CD4-positive, alpha-beta T cell treated with Interleukin-21 for 1 hour (primary cell): ENCODE measurements around the gene POU2F3.
"Not testable (repeated sequence)": the region's sequence is repeated elsewhere in the genome, so short reads cannot be mapped to it uniquely, and the experiment has no call there.

Source experiments
- DNase-seq: peaks from one replicate; pipeline ENCODE4 v3.0.0-alpha.2; 2020

Gene POU2F3

DNA sequence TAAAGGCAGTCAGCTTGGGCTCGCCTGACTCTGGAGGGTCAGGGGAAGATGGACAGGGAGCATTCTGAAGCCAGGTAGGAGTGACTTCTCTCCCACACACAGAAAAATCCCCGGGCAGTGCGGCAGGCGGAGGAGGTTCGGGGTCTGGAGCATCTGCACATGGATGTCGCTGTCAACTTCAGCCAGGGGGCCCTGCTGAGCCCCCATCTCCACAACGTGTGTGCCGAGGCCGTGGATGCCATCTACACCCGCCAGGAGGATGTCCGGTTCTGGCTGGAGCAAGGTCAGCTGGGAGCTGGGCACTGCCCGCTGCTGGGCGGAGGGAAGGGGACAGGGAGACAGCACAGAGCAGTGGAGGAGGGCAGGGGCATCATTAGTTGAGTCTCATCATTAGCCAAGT is 13.2 kb upstream of the POU2F3 start:
- no peak for DNase-seq

DNA sequence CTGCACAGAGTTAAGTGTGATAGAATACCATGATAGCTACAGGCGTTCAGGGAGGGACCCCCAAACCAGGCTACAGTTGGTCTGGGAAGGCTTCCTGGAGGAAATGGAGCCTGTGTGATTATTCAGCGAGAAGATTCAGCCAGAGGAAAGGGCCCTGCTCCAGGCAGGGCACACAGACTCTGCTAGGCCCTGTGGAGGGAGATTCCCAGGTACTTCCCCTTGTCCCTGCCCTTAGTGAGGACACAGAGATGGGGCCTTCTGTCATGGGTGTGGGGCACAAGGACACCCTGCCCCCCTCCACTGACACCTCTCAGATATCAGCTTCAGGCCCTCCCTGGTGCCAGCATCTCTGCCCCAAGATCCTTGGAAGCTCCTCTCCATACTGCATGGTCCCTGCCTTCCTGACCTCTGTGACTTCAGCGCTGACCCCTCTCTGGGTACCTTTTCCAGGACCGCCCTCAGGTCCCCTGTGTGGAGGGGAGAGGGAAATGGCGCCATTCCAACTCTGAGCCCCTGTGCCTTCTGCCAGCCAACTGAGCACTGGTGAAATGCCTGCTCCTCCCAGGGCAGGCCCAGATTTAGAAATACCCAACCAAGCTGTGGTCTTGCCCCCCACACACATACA is 12.6 kb upstream of the POU2F3 start:
- no peak for DNase-seq

DNA sequence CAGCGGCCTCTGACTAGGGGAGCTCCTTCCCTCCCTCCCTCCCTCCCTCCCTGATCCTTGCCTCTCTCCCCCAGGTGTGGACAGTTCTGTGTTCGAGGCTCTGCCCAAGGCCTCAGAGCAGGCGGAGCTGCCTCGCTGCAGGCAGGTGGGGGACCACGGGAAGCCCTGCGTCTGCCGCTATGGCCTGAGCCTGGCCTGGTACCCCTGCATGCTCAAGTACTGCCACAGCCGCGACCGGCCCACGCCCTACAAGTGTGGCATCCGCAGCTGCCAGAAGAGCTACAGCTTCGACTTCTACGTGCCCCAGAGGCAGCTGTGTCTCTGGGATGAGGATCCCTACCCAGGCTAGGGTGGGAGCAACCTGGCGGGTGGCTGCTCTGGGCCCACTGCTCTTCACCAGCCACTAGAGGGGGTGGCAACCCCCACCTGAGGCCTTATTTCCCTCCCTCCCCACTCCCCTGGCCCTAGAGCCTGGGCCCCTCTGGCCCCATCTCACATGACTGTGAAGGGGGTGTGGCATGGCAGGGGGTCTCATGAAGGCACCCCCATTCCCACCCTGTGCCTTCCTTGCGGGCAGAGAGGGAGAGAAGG is 11.1 kb upstream of the POU2F3 start:
- DNase-seq: no peak

DNA sequence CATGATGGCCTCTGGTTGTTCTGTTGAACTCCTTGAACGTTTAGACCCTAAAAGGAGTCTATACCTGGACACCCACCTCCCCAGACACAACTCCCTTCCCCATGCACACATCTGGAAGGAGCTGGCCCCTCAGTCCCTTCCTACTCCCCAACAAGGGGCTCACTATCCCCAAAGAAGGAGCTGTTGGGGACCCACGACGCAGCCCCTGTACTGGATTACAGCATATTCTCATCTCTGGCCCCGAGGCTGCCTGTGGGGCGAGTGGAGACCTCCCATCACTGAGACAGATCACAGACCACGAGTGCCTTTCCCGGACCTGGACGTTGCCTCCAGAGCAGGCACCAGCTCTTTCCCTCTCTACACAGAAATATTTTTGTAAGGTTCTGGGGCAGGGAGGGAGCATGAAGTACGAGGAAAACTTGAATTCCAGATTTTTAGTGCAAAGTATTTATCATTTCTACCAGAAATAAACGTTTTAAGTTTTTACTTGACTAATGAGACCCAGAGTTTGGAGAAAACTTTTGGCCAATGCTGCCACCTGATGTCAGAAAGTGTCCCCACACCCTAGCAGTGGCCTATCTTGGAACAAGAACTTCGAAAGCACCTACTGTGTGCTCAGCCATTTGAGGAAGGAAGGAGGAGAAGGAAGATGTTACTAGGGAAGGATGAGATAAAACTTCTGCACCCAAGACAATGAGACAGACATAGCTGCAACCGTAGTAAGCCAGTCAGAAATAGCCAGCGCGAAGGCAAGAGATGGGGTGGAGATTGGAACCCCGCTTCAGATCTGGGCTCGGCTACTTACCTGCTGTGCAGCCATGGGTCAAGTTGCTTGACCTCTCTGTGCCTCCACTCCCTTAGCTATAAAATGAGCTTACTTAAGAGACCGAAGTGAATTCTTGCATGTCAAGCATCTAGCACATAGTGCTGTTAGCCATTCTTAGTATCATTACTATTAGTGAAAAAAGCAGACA is 10.2 kb upstream of the POU2F3 start:
- DNase-seq: peak; percentile 7

DNA sequence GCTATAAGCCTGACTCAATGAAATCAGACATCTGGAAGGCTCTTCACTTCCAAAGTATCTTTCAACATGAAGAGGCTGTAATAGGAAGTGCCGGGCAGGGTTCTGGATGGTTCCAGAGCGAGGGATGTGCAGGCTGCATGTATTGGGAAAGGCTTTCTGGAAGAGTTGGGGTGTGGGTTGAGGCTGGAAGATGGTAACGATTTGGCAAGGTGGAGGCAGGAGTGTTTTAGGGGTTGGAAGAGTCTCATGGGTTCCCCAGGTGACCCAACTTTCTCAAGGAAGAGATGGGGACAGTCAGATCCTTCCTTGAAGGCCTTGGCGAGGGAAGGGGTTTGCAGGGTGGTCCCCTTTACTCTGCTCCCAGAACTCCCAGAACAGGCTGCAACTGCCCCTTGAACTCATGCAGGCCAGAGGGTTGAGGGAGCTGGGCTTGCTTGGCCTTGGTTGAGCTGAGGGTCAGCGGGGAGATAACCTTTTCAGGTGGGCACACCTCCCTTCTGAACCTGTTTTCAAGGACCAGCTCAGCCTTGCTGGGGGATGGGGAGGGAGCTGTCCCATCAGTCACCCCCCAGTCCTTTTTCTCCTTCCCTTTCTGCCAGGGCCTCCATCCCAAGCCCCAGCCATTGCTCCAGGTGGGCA is 9.4 kb upstream of the POU2F3 start:
- no peak for DNase-seq

DNA sequence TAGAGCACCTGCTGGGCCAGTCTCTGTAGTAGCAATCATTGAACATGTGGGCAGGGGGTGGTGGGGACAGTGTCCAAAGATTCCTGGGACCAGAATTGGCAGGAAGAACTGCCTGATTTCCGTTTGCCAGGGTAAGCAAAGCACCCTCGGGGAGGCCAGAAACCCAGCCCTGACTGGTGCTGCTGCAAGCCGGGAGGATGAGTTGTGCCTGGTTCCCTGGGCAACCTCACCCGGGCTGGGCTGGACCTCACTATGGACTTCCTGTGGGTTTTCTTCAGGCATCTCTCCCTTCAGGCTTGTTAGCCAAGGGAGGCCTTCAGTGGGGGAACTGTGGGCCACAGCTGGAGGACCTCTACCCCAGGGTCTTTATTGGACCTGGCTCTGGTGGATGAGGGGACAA is 8.0 kb upstream of the POU2F3 start:
- DNase-seq: no peak

DNA sequence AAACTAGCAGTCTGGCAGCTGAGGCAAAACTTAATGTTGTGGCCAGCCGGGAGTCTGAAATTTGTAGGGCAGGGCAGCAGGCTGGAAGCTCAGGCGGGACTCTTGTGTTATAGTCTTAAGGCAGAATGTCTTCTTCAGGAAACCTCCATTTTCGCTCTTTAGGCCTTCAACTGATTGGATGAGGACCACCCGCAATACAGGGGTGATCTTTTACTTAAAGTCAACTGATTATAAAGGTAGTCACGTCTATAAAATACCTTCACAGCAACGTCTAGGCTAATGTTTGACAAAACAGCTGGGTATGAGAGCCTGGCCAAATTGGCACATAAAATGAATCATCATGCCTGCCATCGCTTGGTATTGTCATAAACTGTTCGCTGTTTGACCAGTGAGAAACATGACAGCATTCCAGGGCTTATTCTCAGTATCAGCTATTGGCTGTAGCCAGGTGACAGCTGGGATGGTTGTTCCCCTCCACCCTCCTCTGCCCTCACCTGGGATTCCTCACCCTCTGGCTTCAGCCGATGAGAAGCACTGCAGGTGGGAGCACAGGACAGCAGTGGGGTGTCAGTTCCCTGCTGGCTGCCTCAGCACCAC is 6.6 kb upstream of the POU2F3 start:
- no peak for DNase-seq

DNA sequence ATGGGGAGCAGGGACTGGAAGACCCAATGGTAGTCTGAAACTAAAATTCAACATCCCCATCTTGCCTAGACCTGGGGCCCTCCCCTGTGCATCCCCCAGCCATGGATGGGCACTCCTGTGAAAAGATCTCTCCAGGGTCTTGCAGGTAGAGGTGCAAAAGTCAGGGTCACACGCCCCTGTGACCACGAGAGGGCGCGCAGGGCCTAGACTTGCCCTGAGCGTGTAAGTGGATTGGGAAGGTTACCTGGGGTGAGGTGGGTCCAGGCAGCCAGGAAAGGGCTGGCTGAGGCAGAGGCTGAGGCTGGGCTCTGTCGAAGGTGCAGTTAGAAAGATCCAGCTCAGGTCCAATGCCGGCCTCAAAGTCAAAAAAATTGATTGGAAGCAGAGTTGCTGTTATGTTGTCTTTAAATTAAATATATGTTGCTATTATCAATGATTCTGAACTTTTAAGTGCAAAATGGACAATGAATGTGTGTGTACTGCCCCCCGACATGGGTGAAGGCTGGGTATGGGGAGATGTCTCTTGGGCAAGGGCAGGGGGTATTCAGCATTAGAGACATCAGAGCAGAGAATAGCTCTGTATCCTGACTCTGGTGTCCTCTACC is 4.8 kb upstream of the POU2F3 start:
- DNase-seq: peak; percentile 33

DNA sequence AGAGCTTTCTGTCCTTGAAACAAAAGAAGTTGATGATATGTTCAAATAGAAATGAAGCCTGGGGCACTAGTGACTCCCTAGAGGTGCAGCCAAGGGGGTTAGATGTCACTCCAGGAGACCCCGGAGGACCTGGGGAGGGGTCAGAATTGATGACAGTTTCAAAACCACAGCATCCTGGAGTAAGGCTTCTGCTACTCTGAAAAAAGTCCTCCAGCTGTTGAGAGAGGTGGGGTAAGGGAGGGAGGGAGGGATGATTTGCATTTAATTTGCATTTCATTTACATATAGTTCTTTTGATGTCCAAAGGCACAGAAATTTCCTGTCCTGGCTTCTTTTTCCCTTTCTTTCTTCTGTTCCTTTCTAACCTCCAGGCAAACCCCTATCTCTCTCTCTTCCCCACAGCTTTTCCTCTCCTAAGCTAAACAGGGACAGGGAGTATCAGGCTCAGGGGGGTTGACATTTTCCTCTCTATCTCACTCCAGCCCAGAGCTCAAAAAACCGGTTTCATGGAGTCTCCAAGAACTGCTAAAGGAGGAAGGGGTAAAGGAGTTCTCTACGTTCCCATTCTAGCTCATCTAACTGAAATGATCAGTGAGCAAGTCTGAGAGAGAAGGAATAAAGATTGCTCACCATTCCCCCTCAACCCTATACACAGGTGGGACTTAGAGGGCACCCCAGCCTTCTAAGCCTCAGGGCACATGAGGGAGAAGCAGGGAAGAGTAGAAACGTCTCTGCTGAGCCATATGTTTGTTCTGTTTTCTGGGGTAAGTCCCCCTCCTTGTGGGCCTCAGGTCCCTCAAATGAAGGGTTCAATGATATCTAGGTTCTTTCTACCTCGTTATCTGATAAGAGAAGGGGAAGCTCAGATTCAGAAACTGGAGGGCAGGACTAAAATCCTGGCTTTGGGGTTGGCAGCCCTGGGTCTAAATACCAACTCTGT is 3.5 kb upstream of the POU2F3 start:
- no peak for DNase-seq

DNA sequence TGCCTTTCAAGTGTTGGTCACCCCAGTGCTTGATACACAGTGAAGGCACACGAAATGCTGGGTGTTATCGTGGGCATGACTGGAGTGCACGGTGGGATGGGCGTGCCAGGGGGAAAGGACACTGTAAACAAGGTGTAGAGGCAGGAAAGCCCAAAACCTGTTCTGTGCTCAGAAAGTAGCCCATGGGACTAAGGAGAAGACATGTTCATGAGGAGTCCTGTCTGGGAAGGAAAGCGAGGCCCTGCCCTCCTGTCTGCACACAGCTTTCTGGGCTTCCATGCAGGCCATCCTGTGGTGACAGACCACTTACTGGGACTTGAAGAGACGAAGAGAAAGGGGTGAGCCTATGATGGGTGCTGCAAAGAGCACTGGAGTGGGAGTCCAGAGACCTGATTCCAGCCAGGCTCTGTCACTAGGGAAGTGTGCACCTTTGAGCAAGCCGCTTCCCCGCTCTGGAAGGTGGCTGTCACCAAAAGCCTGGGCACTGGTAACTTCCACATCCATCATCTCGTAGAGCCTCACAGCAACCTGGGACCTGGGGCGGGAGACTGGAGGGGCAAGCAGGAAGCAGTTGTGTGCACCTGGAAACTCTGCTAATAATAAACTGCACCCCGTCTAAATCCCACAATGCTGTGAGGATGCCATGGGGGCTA is 846 bp upstream of the POU2F3 start:
- DNase-seq: no peak

DNA sequence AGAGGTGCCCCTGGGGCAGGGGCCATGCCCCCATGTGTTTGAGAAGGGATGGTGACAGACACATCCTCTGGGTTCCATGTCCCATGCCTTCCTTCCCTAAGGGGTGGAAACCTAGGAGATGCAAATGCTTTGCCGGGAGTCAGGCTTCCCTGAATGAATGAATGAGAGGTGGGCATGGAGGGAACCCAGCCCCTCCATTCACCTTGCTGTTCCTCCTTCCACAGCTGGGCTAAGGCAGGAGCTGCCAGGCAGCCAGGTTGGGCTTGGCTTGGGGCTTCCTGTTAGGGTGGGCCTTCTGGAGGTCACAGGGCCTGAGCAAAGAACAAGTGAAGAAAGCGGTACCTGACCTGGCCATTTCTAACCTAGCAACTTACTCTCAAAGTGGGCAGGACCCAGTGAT is 926 bp downstream of the POU2F3 start:
- no peak for DNase-seq

DNA sequence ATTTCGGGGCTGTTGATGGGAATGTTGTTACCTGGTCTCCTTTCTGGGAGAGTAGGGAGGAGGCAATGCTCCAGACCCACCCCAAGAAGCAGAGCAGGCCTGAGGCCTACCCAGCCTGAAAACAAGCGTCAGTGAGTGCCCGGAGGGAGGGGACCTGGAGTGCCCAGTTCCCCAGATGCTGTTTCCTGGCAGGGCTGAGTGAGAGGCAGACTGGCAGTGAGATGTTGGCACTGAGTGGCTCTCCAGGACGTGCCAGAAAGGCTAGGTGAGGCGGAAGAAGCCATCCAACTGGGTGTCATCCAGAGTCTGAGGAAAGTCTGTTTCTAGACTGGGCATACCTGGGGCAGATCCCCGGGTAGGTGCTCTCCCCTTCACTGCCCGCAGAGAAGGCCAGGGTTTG is 1.3 kb downstream of the POU2F3 start:
- no peak for DNase-seq

DNA sequence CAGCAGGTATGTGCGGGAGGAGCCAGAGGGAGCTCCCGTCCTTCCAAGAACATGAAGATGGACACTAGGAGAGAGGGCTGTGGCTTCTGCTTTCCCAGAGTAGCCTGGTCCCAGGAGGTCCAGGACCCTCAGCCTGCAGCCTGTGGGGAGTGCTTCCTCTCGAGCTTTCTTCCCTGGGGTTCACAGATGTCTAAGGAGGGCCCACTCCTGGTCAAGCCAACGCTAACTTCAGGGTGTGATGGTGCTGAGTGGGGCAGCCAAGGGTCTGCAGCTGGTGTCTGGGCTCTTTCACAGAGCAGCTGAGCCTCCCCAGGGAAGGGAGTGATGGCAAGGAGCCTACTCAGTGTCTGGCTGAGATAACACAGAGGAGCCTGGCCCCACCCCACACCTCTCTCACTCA is 3.3 kb downstream of the POU2F3 start:
- DNase-seq: no peak

DNA sequence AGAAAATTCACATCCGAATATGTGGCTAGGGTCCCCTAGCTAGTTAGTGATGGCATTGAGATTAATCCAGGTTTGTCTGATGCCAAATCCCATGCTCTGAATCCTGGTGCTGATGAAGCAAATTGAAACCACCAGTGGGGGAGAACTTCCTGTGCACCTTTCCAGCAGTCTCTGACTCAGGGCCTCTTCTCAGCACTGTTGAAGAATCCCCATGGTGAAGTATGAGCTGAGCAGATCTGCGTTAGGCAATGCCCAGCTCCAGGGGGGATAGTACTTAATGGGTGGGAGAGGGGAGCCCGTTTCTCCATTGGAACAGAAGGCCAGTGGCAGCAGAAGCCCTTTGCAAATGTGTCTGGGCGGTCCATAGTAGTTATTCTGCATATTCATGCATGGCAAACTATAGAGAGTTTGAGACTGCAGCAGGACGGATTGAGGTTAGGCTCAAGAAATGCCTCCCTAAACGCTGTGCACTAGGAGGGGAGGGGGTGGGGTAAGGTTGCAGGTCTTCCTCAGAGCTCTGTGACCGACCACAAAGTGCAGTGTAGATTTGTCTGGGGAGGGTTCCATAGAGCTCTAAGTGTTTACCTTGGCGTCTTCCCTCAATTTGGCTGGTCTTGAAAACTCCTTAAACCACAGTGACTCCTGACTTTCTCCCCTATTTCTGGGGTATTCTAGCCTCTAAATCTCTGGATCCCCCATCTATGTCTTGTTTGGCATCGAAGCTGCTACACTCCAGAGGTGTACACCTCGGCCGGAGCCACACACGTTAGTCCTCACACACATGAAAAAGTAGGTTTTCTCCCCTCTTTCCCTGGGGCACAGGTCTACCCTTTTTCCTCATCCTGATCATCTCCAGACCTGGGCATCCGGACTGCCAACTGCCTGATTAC is 4.8 kb downstream of the POU2F3 start:
- DNase-seq: no peak

DNA sequence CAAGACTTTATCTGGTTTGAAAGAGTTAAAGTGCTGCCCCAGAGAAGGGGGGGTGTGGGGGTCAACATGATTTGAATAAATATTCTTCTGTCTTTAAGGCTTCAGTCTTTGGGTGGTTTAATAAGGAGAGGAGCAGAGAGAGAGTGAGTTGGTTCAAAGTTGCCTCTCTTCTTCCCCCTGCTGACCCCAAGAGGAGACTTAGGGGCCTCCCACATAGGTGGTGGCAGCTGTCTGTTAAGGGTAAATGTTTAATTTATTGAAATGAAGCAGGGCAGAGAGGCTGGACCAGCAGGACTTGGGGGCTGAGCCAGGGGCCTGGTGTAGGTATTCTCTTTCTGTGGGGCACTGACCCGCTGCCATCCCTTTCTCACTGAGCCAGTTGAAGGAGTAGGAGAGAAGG is 5.5 kb downstream of the POU2F3 start:
- no peak for DNase-seq

DNA sequence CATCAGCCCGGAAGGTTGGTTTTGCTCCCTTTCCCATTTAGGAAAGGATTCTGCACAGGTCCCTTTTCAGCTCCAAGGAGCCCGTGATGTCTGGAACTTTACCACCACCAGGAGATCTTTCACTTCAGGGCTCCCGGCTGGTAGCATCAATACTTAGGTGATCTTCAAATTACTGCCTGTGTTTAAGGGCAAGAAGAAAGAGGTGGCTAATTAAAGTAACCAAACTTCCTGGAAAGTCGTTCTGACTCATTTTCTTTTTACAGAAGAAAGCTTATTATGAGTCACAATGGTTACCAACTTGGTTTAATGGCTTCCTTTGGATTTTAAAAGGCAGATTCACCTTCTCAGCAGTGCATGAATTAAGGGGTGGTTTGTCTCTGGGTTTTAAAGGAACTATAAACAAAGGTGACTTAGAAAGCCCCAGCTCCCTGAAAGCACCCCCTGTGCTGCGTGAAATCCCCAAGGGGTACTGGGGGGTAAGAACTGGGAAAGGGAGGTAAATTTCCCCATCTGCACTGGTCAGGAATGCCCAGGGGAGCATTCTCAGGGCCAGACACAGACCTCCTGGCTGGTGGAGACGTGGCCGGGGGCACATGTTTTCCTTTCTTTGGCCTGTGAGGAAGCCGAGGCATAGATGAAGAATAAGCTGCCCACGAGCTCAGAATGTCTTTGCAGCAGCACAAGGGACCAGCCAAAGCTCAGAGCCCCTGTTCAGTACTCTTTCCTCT is 8.8 kb downstream of the POU2F3 start:
- no peak for DNase-seq

DNA sequence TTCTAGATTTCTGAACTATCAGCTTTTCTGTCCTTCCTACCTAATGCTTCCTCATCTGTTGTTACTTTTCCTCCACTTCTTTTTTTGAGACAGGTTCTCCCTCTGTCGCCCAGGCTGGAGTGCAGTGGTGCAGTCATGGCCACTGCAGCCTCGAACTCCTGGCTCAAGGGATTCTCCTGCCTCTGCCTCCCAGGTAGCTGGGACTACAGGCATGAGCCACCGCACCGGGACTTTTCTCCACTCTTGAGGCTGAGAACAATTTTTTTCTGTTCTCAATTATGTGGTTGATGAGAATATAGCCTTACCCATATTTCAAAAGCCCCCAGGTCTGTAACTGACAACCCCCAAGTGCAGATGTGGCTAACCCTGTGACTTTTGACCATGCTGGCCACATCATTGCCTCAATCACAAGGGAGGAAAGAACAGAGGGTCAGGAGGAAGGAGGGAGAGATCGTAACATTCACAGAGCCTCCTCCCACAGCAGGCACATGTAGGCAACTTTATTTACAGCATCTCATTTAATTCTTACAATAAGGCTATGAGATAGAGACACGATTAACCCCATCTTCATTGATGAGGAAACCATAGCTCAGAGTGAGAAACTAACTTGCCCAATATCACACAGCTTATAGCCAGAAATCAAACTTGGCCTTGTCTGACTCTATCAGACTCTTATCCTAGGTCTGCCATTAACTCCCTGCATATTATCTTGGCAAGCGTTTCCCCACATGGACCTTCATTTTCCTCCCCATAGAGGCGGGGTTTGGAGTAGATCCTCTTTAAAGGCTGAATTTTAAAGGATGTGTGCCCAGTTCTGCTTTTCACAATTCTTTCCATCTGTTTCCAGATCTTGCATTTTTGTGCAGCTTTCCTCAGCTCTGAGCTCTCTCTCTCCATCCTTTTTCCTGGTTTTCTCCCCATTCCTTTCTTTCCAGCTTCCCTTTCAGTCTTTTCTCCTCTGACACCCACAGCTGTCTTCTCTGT is 9.6 kb downstream of the POU2F3 start:
- DNase-seq: no peak

DNA sequence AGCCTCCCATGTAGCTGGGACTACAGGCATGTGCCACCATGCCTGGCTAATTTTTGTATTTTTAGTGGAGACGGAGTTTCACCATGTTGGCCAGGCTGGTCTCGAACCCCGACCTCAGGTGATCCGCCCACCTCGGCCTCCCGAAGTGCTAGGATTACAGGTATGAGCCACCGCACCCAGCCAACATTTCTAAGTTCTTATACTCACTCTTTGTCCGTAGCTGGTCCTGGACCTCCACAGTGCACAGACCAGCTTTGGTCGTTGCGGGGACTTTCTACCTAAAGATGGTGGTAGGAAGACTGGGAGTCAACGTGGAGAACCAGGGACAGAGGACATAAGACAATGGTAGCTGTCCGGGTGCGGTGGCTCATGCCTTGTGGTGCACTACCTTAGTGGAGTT is 13.4 kb downstream of the POU2F3 start:
- not testable (repeated sequence) for DNase-seq
